ENCODE measurements around the gene NR3C1.

Gene NR3C1

GRCh38 chr5:143404416-143405062, 1.1 kb upstream of the NR3C1 start:
- intact Hi-C loops (cut with DNase I; ENCODE audit: low total_unique reads), result loop anchor here (5.0 to 10.0 kb wide), 3 partner anchors 400 to 482 kb away; no protein-coding TSS in a partner anchor
- Histone ChIP-seq H3K36me3 (no peaks in the 10 kb centered on the region), H3K27ac (peak overlapping the region; percentile 98)

DNA sequence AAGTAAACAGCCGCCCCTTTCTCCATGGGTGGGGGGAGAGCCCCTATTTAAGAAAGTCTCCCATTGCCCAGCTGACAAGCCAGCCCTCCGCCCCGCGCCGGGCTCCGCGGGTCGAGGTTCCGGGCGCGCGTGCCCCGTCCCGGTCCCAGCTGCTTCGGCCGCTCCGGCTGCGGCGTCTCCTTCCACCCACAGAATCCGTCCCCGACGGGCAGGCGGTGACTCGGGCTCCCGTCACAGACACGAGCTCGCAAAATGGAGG, 223 bp downstream of the NR3C1 start:
- Histone ChIP-seq H3K9me3 (no peaks in the 10 kb centered on the region), H3K4me3 (peak overlapping the region; percentile 78 to 94), H3K27me3 (no peaks in the 10 kb centered on the region), H3K36me3 (no peaks in the 10 kb centered on the region), H3K4me1 (peaks cover 0 to 37% (median 9%) of the 10 kb centered on the region in 4 donors), H3K27ac (peak overlapping the region; percentile 98)
- no peak for TF ChIP-seq CTCF (IDR thresholded peaks at IDR 0.05)
- DNase-seq, result no peak
- intact Hi-C loops (cut with DNase I; ENCODE audit: low total_unique reads), result loop anchor here (5.0 to 10.0 kb wide), 3 partner anchors 398 to 481 kb away; no protein-coding TSS in a partner anchor

More at GRCh38 chr5:143404416-143405062, 1.1 kb upstream of the NR3C1 start:
- peak overlapping the region; percentile 78 to 94 for H3K4me3 ChIP-seq
- H3K27me3 ChIP-seq, result no peaks in the 10 kb centered on the region
- no peaks in the 10 kb centered on the region for H3K9me3 ChIP-seq
- DNase-seq, result peak; percentile 81 to 88
- no peak for TF ChIP-seq CTCF (IDR thresholded peaks at IDR 0.05)
- H3K4me1 ChIP-seq, result peaks cover 0 to 25% (median 6%) of the 10 kb centered on the region in 4 donors

DNA sequence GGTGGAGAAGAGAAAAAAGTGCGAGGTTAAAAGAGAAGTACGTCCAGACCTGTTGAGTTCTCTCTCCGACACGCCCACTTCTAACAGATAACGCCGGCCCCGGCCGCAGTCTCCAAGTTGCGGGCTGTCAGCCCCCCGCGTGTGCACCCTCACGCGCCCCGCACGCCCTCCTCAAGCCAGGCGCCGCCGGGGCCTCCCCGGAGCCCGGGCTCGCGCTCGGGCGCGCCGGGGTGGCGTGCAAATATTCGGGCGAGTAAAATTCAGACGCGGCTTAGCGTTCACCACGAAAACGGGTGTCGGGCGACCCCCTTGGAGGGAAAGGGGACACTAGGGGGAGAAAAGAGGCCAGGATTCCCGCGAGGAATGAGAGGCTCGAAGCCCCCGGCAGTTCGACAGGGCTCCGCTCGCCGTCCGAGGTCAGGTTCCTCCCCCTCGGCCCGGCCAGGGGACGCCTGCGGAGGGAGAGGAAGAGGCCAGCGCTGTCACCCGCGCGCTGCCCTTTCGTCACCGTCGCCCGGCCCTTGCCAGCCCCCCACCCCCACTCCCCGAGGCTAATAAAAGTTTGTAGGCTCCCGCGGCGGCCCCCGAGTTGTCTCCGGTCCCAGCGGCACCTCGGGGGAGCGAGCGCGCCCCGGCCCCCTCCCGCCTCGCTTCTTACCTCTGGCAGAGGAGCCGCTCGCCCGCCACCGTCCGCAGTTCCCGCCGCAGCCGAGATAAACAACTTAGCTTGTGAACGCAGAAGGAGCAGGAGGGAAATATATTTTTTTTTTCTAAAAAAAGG, 743 bp downstream of the NR3C1 start:
- peak overlapping the region; percentile 78 to 94 for H3K4me3 ChIP-seq
- H3K27me3 ChIP-seq, result no peaks in the 10 kb centered on the region
- H3K36me3 ChIP-seq, result no peaks in the 10 kb centered on the region
- peaks cover 0 to 41% (median 11%) of the 10 kb centered on the region in 4 donors for H3K4me1 ChIP-seq
- no peak for TF ChIP-seq CTCF (IDR thresholded peaks at IDR 0.05)
- intact Hi-C loops (cut with DNase I; ENCODE audit: low total_unique reads), result loop anchor here (5.0 to 10.0 kb wide), 3 partner anchors 398 to 480 kb away; no protein-coding TSS in a partner anchor
- peak overlapping the region; percentile 98 for H3K27ac ChIP-seq
- no peaks in the 10 kb centered on the region for H3K9me3 ChIP-seq
- peak; percentile 57 to 79 for DNase-seq

DNA sequence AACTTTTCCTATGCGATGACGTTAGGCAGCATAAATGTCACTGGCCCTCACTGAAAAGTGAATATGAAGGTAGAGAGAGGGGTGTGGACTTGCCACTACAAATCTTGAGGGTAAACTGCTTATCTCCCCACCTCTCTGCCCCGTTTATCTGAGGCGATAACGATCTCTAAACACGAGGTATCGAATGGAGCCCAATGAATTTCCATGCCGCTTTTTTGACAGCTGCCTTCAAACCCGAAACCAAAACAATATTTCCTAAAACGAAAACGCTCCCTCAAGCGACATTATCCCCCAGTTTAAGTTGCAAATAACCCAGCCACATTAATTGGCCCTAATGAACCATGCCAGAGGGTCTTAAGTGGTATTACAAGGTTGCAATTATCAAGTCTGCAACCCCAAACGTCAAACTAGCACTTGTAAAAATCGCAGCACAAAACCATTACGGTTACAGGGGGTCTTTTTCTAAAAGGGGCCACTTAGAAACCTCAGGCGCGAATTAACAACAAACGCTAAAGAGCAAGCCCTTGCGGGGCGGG, 1.4 kb downstream of the NR3C1 start:
- Histone ChIP-seq H3K4me1 (peaks cover 0 to 46% (median 11%) of the 10 kb centered on the region in 4 donors), H3K27ac (peak overlapping the region; percentile 98), H3K9me3 (no peaks in the 10 kb centered on the region), H3K4me3 (peak overlapping the region; percentile 78 to 94), H3K36me3 (no peaks in the 10 kb centered on the region), H3K27me3 (no peaks in the 10 kb centered on the region)
- no peak for TF ChIP-seq CTCF (IDR thresholded peaks at IDR 0.05)
- no peak for DNase-seq
- intact Hi-C loops (cut with DNase I; ENCODE audit: low total_unique reads), result loop anchor here (5.0 to 10.0 kb wide), 3 partner anchors 397 to 480 kb away; no protein-coding TSS in a partner anchor

DNA sequence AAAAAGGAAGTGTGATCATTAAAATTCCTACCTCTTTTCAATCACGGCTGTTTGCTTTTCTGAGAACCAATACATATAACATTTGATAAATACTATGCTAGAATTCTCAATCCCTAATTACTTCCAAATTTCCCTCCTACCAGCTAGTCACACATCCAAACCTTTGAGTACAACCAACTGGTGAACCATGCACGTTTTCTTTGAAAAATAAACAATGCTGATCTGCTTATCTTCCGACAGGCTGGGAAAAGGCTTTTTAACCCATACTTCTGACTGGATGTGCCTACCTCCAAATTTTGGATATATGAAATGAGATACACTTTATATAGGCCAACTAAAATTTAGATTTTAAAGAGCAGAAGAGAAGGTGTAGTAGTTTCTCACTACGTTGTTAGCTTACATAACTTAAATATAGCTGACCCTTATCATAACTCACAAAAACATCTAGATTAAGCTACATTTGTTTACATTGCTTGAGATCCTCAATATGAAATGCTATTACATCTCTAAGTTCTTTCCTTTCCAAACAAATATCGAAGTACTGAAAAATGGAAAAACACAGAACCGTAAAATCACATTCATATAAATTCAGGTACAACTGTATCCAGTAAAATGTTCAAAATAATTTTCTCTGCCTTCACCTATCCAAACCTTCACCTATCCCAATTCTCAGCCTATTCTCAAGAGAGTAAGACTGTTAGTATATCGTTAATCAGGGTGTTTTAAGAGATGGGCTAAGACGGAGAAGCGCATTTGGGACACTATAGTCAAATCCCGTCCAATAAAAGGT, 2.1 kb downstream of the NR3C1 start:
- peaks cover 0 to 53% (median 12%) of the 10 kb centered on the region in 4 donors for H3K4me1 ChIP-seq
- no peak for DNase-seq

More for the DNA sequence above, 2.1 kb downstream of the NR3C1 start:
- TF ChIP-seq CTCF (IDR thresholded peaks at IDR 0.05), result no peak
- Histone ChIP-seq H3K4me3 (peak overlapping the region; percentile 78 to 94), H3K36me3 (no peaks in the 10 kb centered on the region), H3K27ac (peak overlapping the region; percentile 98), H3K9me3 (no peaks in the 10 kb centered on the region), H3K27me3 (no peaks in the 10 kb centered on the region)
- intact Hi-C loops (cut with DNase I; ENCODE audit: low total_unique reads), result loop anchor here (5.0 to 10.0 kb wide), 3 partner anchors 397 to 479 kb away; no protein-coding TSS in a partner anchor

Measured in tibial artery (tissue), 4 donors.